Skeletal muscle tissue (tissue), 4 donors: Measurements from ENCODE around the gene FNDC3B. TPM values are rescaled to one million over a fixed set of nuclear protein-coding genes. Genes with fewer than 3 reads are reported as not detected.

Source experiments
- H3K27ac ChIP-seq: one replicate; pipeline ENCODE4 v1.7.0; 2013; ENCODE audit warnings: mild to moderate bottlenecking, low read depth, low read length, inconsistent platforms
- H3K27me3 ChIP-seq, 3 donors: one replicate each; pipeline ENCODE4 v1.7.0; 2013; ENCODE audit warnings: low read length in 3 of 3; ENCODE audit not compliant: control insufficient read depth in 3 of 3, insufficient read depth in 3 of 3
- H3K36me3 ChIP-seq, 3 donors: one replicate each; pipeline ENCODE4 v1.7.0; 2013; ENCODE audit warnings: low read length in 3 of 3; ENCODE audit not compliant: control insufficient read depth in 3 of 3, insufficient read depth in 3 of 3
- H3K4me1 ChIP-seq, 3 donors: one replicate each; pipeline ENCODE4 v1.7.0; 2013; ENCODE audit warnings: low read length in 3 of 3, mild to moderate bottlenecking in 3 of 3; ENCODE audit not compliant: control insufficient read depth in 3 of 3, insufficient read depth in 3 of 3
- H3K4me3 ChIP-seq, 3 donors: one replicate each; pipeline ENCODE4 v1.7.0; 2013; ENCODE audit warnings: low read length in 3 of 3
- H3K9ac ChIP-seq, 3 donors: one replicate each; pipeline ENCODE4 v1.7.0; 2013; ENCODE audit warnings: low read length in 3 of 3, mild to moderate bottlenecking in 3 of 3, moderate library complexity in 2 of 3, low read depth in 1 of 3
- H3K9me3 ChIP-seq, 3 donors: one replicate each; pipeline ENCODE4 v1.7.0; 2013; ENCODE audit warnings: low read length in 3 of 3; ENCODE audit not compliant: control insufficient read depth in 3 of 3
- total RNA-seq: library from RNA; depleted of rRNA; stranded (reverse); fragments of >200 nt; gene quantifications from one replicate; pipeline ENCODE4 v1.2.3, GENCODE V29; 2014
- donor health status: Osteomylitis.

FNDC3B gene
- total RNA-seq, 1 donor from 2014 or later, result 140 TPM

GRCh38 chr3:172373912-172374311, 334.5 kb downstream of the FNDC3B start:
- H3K36me3 ChIP-seq, result peaks cover 8 to 29% (median 14%) of the 10 kb centered on the region in 3 donors

GRCh38 chr3:172375206-172375850, 335.9 kb downstream of the FNDC3B start:
- peaks cover 18 to 37% (median 26%) of the 10 kb centered on the region in 3 donors for H3K36me3 ChIP-seq

More at GRCh38 chr3:172373912-172374311, 334.5 kb downstream of the FNDC3B start:
- H3K27me3 ChIP-seq, result no peaks in the 10 kb centered on the region
- H3K9me3 ChIP-seq, result no peaks in the 10 kb centered on the region
- no peak overlapping the region for H3K4me3 ChIP-seq
- H3K4me1 ChIP-seq, result peaks cover 6 to 19% (median 17%) of the 10 kb centered on the region in 3 donors
- no peak overlapping the region for H3K27ac ChIP-seq
- H3K9ac ChIP-seq, result no peak overlapping the region

GRCh38 chr3:172376402-172376801, 337.0 kb downstream of the FNDC3B start:
- H3K27ac ChIP-seq, result no peak overlapping the region
- H3K4me1 ChIP-seq, result peaks cover 0 to 7% (median 2%) of the 10 kb centered on the region in 3 donors
- H3K27me3 ChIP-seq, result no peaks in the 10 kb centered on the region
- H3K9me3 ChIP-seq, result no peaks in the 10 kb centered on the region
- H3K9ac ChIP-seq, result no peak overlapping the region
- H3K4me3 ChIP-seq, result no peak overlapping the region
- H3K36me3 ChIP-seq, result peaks cover 22 to 44% (median 33%) of the 10 kb centered on the region in 3 donors

More at GRCh38 chr3:172375206-172375850, 335.9 kb downstream of the FNDC3B start:
- Histone ChIP-seq H3K4me1 (peaks cover 3 to 18% (median 6%) of the 10 kb centered on the region in 3 donors), H3K27me3 (no peaks in the 10 kb centered on the region), H3K9me3 (no peaks in the 10 kb centered on the region), H3K9ac (no peak overlapping the region), H3K4me3 (no peak overlapping the region), H3K27ac (no peak overlapping the region)

GRCh38 chr3:172376881-172377280, 337.5 kb downstream of the FNDC3B start:
- no peak overlapping the region for H3K27ac ChIP-seq

DNA sequence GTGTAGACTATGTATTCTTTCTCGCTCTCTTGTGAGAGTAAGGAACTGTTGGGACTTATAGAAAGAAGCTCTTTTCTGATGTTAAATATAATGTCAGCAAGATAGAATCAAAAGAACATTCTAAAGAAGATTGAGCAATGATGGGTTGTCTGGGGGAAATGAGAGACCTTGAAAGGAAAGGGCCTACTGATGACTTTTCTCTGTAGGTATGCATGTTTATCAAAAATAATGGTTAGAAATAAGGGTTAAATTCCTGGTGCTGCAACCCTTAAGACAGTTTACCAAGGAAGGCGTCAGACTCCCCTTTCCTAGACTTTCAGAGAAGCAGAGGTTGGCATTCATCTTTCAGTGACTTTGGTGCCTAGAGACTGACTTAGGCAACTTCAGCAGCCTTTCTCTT, 339.1 kb downstream of the FNDC3B start:
- no peak overlapping the region for H3K27ac ChIP-seq
- no peak overlapping the region for H3K9ac ChIP-seq
- H3K9me3 ChIP-seq, result no peaks in the 10 kb centered on the region
- peaks cover 20 to 30% (median 29%) of the 10 kb centered on the region in 3 donors for H3K36me3 ChIP-seq
- H3K27me3 ChIP-seq, result no peaks in the 10 kb centered on the region
- no peaks in the 10 kb centered on the region for H3K4me1 ChIP-seq
- no peak overlapping the region for H3K4me3 ChIP-seq

More at GRCh38 chr3:172376881-172377280, 337.5 kb downstream of the FNDC3B start:
- Histone ChIP-seq H3K4me3 (no peak overlapping the region), H3K4me1 (peaks cover 0 to 2% (median 0%) of the 10 kb centered on the region in 3 donors), H3K27me3 (no peaks in the 10 kb centered on the region), H3K9ac (no peak overlapping the region), H3K9me3 (no peaks in the 10 kb centered on the region), H3K36me3 (peaks cover 22 to 42% (median 32%) of the 10 kb centered on the region in 3 donors)

DNA sequence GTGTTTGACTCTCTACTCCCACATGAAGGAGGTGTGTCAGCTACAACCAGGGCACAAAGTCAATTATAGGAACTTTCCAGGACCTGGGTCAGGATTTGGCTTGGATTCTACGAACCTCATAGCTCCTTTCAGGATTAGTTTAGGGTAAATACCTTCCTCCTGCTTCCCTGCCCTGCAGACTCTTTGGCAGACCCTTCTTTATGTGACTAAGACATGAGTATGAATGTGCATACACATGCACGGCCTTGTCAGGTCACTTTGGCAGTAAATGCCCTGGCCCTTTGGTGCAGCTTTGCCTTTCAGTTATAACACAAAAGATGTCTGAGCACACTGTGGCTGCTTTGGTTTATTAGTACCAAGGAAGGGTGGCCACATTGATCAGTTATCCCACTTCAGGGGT, 340.0 kb downstream of the FNDC3B start:
- Histone ChIP-seq H3K9me3 (no peaks in the 10 kb centered on the region), H3K36me3 (peaks cover 18 to 30% (median 29%) of the 10 kb centered on the region in 3 donors), H3K27ac (no peak overlapping the region), H3K4me3 (no peak overlapping the region), H3K4me1 (no peaks in the 10 kb centered on the region), H3K9ac (no peak overlapping the region), H3K27me3 (no peaks in the 10 kb centered on the region)

- Histone ChIP-seq H3K4me1 (no peaks in the 10 kb centered on the region), H3K9ac (no peak overlapping the region), H3K36me3 (peaks cover 18 to 30% (median 29%) of the 10 kb centered on the region in 3 donors), H3K9me3 (no peaks in the 10 kb centered on the region), H3K27ac (no peak overlapping the region), H3K4me3 (no peak overlapping the region), H3K27me3 (no peaks in the 10 kb centered on the region)
Observed at GRCh38 chr3:172380632-172381031, 341.3 kb downstream of the FNDC3B start.

DNA sequence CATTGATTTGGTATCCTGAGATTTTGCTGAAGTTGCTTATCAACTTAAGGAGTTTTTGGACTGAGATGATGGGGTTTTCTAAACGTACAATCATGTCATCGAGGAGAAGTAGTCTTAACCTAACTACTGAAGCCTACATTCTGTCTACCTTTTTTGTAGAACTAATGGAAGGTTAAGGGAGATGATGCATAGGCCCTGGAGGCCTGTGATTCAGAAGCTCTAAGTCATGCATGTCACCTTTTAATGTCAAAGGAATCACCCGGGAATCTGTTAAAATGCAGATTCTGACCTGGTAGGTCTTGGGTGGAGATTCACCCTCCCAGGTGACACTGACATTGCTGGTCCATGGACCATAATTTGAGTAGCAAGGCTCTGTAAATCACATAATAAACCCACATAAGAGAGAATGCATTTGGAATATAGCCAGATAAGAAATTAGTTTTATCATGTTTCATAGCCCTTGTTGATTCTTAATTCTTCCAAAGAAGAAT, 344.0 kb downstream of the FNDC3B start:
- Histone ChIP-seq H3K4me1 (peaks cover under 1 to 4% (median under 1%) of the 10 kb centered on the region in 3 donors), H3K36me3 (peaks cover 18 to 25% (median 23%) of the 10 kb centered on the region in 3 donors), H3K27me3 (no peaks in the 10 kb centered on the region), H3K9me3 (no peaks in the 10 kb centered on the region), H3K9ac (no peak overlapping the region), H3K27ac (no peak overlapping the region), H3K4me3 (no peak overlapping the region)

DNA sequence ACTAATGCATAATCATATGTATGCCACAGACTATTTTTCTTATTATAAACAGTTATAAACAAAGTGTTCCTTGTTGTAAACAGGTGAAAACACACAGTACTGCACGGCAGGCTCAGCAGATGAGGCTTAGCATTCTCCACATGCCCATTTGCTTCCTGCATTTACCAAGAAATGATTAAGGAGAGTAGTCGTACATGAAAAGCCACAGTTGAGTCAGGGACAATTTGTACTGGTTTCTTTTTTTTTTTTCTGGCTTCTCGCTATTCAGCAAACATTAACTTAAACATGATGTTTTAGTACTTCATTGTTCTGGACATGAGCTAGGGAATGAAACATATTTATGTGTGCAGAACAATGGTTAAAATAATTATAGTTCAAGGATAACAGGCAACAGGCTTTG, 345.5 kb downstream of the FNDC3B start:
- H3K4me1 ChIP-seq, result peaks cover 4 to 8% (median 4%) of the 10 kb centered on the region in 3 donors
- H3K4me3 ChIP-seq, result no peak overlapping the region
- no peak overlapping the region for H3K9ac ChIP-seq
- H3K9me3 ChIP-seq, result no peaks in the 10 kb centered on the region
- no peaks in the 10 kb centered on the region for H3K27me3 ChIP-seq
- H3K36me3 ChIP-seq, result peaks cover 4 to 10% (median 9%) of the 10 kb centered on the region in 3 donors
- H3K27ac ChIP-seq, result no peak overlapping the region

DNA sequence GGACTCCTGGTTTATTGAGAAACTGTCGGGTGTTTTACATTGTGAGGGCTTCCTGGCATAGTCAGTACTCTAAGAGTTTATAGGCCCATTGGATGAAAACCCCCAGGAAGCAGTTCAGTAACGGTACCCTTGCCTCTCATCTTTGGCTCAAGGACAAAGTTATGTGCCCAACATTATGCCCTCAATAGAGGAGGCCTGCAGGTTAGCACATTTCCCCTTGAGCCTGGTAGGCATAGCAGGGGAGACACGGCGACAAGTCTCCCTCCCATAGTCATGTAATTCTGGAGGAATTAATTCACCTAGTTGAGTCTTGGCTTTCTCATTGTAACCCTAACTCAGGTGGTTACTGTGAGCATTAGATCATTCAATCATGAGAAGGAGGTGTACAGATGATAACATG, 348.4 kb downstream of the FNDC3B start:
- Histone ChIP-seq H3K27ac (no peak overlapping the region), H3K36me3 (no peaks in the 10 kb centered on the region), H3K27me3 (no peaks in the 10 kb centered on the region), H3K9me3 (no peaks in the 10 kb centered on the region), H3K4me1 (peaks cover 9 to 22% (median 14%) of the 10 kb centered on the region in 3 donors), H3K9ac (no peak overlapping the region), H3K4me3 (no peak overlapping the region)
